Activated T-cell treated with anti-CD3 and anti-CD28 coated beads for 4 hours (primary cell): ENCODE measurements around the gene RGL3.
"Not testable (repeated sequence)": the region's sequence is repeated elsewhere in the genome, so short reads cannot be mapped to it uniquely, and the experiment has no call there.

ENCODE experiments used
- DNase-seq: peaks from one replicate; pipeline ENCODE4 v3.0.0-alpha.2; 2020

RGL3 gene

GRCh38 chr19:11418094-11418548 lies 993 bp downstream of the RGL3 start:
- DNase-seq: no peak

GRCh38 chr19:11416346-11417052 lies 2.6 kb downstream of the RGL3 start:
- DNase-seq: no peak

- no peak for DNase-seq
These were observed 4.6 kb downstream of the RGL3 start for GRCh38 chr19:11414544-11414943.

- no peak for DNase-seq
These were observed 8.4 kb downstream of the RGL3 start for GRCh38 chr19:11410682-11411081.

- no peak for DNase-seq
These were observed 10.5 kb downstream of the RGL3 start for GRCh38 chr19:11408591-11408990.

GRCh38 chr19:11406703-11407236 lies 12.3 kb downstream of the RGL3 start:
- DNase-seq: not testable (repeated sequence)

GRCh38 chr19:11405846-11406643 lies 13.1 kb downstream of the RGL3 start:
- peak; percentile 47 for DNase-seq

- no peak for DNase-seq
These were observed 14.4 kb downstream of the RGL3 start for GRCh38 chr19:11404588-11405222.

- no peak for DNase-seq
These were observed 17.1 kb downstream of the RGL3 start for GRCh38 chr19:11401808-11402543.

GRCh38 chr19:11400798-11401197 lies 18.3 kb downstream of the RGL3 start:
- no peak for DNase-seq

GRCh38 chr19:11399667-11400066 lies 19.4 kb downstream of the RGL3 start:
- no peak for DNase-seq

- DNase-seq: no peak
These were observed 22.0 kb downstream of the RGL3 start for GRCh38 chr19:11397089-11397610.

- no peak for DNase-seq
These were observed 28.0 kb downstream of the RGL3 start for GRCh38 chr19:11390933-11391680.

- DNase-seq: no peak
These were observed 28.8 kb downstream of the RGL3 start for GRCh38 chr19:11390359-11390758.

GRCh38 chr19:11387162-11388034 lies 31.7 kb downstream of the RGL3 start:
- no peak for DNase-seq

GRCh38 chr19:11384778-11385129 lies 34.4 kb downstream of the RGL3 start:
- no peak for DNase-seq

- no peak for DNase-seq
These were observed 35.4 kb downstream of the RGL3 start for GRCh38 chr19:11383706-11384048.

GRCh38 chr19:11382898-11383705 lies 36.0 kb downstream of the RGL3 start:
- no peak for DNase-seq

GRCh38 chr19:11380653-11381537 lies 38.2 kb downstream of the RGL3 start:
- peak; percentile 94 for DNase-seq
